Panc1 (cell line): ENCODE data around the gene MS4A15.

Experiments used
- POLR2AphosphoS5 ChIP-seq: IDR thresholded peaks from 2 replicates; pipeline ENCODE4 v1.6.1; 2012; ENCODE audit warnings: mild to moderate bottlenecking, low read depth, low read length, moderate library complexity
- TF ChIP-seq, protein P1 (sequence below): fragments of 450-650 bp; IDR thresholded peaks from 2 replicates; pipeline ENCODE4 v1.5.1; 2017; ENCODE audit warnings: mild to moderate bottlenecking
- TF ChIP-seq, protein P2 (sequence below), 2 experiments: IDR thresholded peaks; 2 replicates each; pipeline ENCODE4 v1.6.1; 2011 to 2012; ENCODE audit warnings: low read depth in 2 of 2, control low read depth in 1 of 2, low read length in 1 of 2, mild to moderate bottlenecking in 1 of 2, moderate library complexity in 1 of 2; ENCODE audit not compliant: insufficient read depth in 1 of 2

- TF ChIP-seq, protein P1, sequence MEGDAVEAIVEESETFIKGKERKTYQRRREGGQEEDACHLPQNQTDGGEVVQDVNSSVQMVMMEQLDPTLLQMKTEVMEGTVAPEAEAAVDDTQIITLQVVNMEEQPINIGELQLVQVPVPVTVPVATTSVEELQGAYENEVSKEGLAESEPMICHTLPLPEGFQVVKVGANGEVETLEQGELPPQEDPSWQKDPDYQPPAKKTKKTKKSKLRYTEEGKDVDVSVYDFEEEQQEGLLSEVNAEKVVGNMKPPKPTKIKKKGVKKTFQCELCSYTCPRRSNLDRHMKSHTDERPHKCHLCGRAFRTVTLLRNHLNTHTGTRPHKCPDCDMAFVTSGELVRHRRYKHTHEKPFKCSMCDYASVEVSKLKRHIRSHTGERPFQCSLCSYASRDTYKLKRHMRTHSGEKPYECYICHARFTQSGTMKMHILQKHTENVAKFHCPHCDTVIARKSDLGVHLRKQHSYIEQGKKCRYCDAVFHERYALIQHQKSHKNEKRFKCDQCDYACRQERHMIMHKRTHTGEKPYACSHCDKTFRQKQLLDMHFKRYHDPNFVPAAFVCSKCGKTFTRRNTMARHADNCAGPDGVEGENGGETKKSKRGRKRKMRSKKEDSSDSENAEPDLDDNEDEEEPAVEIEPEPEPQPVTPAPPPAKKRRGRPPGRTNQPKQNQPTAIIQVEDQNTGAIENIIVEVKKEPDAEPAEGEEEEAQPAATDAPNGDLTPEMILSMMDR: no peak
- no peak for TF ChIP-seq POLR2AphosphoS5
- TF ChIP-seq, protein P2, sequence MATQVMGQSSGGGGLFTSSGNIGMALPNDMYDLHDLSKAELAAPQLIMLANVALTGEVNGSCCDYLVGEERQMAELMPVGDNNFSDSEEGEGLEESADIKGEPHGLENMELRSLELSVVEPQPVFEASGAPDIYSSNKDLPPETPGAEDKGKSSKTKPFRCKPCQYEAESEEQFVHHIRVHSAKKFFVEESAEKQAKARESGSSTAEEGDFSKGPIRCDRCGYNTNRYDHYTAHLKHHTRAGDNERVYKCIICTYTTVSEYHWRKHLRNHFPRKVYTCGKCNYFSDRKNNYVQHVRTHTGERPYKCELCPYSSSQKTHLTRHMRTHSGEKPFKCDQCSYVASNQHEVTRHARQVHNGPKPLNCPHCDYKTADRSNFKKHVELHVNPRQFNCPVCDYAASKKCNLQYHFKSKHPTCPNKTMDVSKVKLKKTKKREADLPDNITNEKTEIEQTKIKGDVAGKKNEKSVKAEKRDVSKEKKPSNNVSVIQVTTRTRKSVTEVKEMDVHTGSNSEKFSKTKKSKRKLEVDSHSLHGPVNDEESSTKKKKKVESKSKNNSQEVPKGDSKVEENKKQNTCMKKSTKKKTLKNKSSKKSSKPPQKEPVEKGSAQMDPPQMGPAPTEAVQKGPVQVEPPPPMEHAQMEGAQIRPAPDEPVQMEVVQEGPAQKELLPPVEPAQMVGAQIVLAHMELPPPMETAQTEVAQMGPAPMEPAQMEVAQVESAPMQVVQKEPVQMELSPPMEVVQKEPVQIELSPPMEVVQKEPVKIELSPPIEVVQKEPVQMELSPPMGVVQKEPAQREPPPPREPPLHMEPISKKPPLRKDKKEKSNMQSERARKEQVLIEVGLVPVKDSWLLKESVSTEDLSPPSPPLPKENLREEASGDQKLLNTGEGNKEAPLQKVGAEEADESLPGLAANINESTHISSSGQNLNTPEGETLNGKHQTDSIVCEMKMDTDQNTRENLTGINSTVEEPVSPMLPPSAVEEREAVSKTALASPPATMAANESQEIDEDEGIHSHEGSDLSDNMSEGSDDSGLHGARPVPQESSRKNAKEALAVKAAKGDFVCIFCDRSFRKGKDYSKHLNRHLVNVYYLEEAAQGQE (IDR thresholded peaks at IDR 0.05; ENCODE audit: insufficient read depth in 1 of 2, low read depth in 2 of 2, low read length in 1 of 2): no peak
Observed at GRCh38 chr11:60765355-60765754, 8.7 kb downstream of the MS4A15 start.
